Large intestine (tissue), 3 donors: ENCODE measurements around the gene OR51G2. TPM values are rescaled to one million over a fixed set of nuclear protein-coding genes. Genes with fewer than 3 reads are reported as not detected.

Experiments used
- DNase-seq, 2 donors: peaks; one replicate each; pipeline versions ENCODE4 v3.0.0 to v3.0.0-alpha.2; 2013
- H3K27ac ChIP-seq: one replicate; pipeline ENCODE4 v1.5.1; 2013; ENCODE audit warnings: low read length
- H3K27me3 ChIP-seq: 2 replicates; pipeline ENCODE4 v1.6.1; 2013; ENCODE audit warnings: low read length; ENCODE audit not compliant: control insufficient read depth, insufficient read depth
- H3K36me3 ChIP-seq: 2 replicates; pipeline ENCODE4 v1.6.1; 2013; ENCODE audit warnings: low read length; ENCODE audit not compliant: control insufficient read depth, insufficient read depth
- H3K4me1 ChIP-seq: one replicate; pipeline ENCODE4 v1.6.1; 2013; ENCODE audit warnings: low read length; ENCODE audit not compliant: control insufficient read depth, insufficient read depth
- H3K4me3 ChIP-seq: one replicate; pipeline ENCODE4 v1.5.1; 2013; ENCODE audit warnings: low read length
- H3K9me3 ChIP-seq: one replicate; pipeline ENCODE4 v1.6.1; 2013; ENCODE audit warnings: mild to moderate bottlenecking, low read depth, low read length, moderate library complexity; ENCODE audit not compliant: control insufficient read depth
- WGBS: methylation state at CpG from one replicate; pipeline ENCODE4 v1.1.5; 2013; ENCODE audit warnings: low lambda C conversion rate; ENCODE audit not compliant: insufficient coverage; 5-methylcytosine and 5-hydroxymethylcytosine counted together
- polyA plus RNA-seq: library from polyadenylated mRNA; unstranded; fragments of 120-200 nt; gene quantifications from one replicate; pipeline ENCODE4 v1.2.1, GENCODE V29; 2013

The OR51G2 gene
- polyA plus RNA-seq, 1 donor = not detected

DNA sequence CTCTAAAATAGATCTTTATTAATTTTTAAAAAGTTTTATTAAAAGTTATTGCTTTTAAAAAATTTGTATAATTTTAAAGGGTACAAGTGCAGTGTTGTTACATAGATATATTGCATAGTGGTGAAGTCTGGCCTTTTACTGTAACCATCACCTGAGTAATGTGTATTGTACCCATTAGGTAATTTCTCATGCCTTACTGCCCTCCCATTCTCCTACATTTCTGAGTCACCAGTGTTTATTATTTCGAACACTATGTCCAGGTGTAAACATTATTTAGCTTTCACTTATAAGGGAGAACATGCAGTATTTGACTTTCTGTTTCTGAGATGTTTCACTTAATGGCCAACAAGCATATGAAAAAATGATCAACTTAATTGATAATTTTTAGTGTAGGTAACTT lies 2.6 kb upstream of the OR51G2 start:
- no peaks in the 10 kb centered on the region for H3K27me3 ChIP-seq
- H3K9me3 ChIP-seq = no peaks in the 10 kb centered on the region
- H3K4me3 ChIP-seq = no peak overlapping the region
- DNase-seq = no peak
- no peak overlapping the region for H3K27ac ChIP-seq
- H3K4me1 ChIP-seq = no peaks in the 10 kb centered on the region
- WGBS = 88% methylated on average over 1 of the region's 1 CpG
- H3K36me3 ChIP-seq = no peaks in the 10 kb centered on the region

- no peak overlapping the region for H3K27ac ChIP-seq
- H3K9me3 ChIP-seq = no peaks in the 10 kb centered on the region
- no peak for DNase-seq
- H3K4me1 ChIP-seq = no peaks in the 10 kb centered on the region
- no peak overlapping the region for H3K4me3 ChIP-seq
- H3K36me3 ChIP-seq = no peaks in the 10 kb centered on the region
- H3K27me3 ChIP-seq = no peaks in the 10 kb centered on the region
Observed at GRCh38 chr11:4916581-4916980, 2.6 kb downstream of the OR51G2 start.

GRCh38 chr11:4903484-4903883 lies 15.7 kb downstream of the OR51G2 start, which contains the start of gene OR51A7:
TSS of gene OR51A7 (plus strand) at chr11:4903783. CDS start at chr11:4907370, 3,587 bp downstream.
- no peak within 1 kb of the TSS for H3K27ac ChIP-seq
- DNase-seq = no peak

GRCh38 chr11:4891996-4892640 lies 27.0 kb downstream of the OR51G2 start:
- no peak overlapping the region for H3K4me3 ChIP-seq
- WGBS = no CpG with 5 or more reads among the region's 1 CpG
- H3K9me3 ChIP-seq = no peaks in the 10 kb centered on the region
- no peak overlapping the region for H3K27ac ChIP-seq
- DNase-seq = peak in 1 of 2 donors; percentile 0
- no peaks in the 10 kb centered on the region for H3K4me1 ChIP-seq
- H3K27me3 ChIP-seq = no peaks in the 10 kb centered on the region
- H3K36me3 ChIP-seq = no peaks in the 10 kb centered on the region

More at GRCh38 chr11:4903484-4903883, 15.7 kb downstream of the OR51G2 start, which contains the start of gene OR51A7:
- Histone ChIP-seq H3K9me3 (no peaks in the 10 kb centered on the region), H3K27me3 (no peaks in the 10 kb centered on the region), H3K4me1 (no peaks in the 10 kb centered on the region), H3K4me3 (no peak within 1 kb of the TSS), H3K36me3 (no peaks in the 10 kb centered on the region)

GRCh38 chr11:4890279-4890678 lies 28.9 kb downstream of the OR51G2 start:
- Histone ChIP-seq H3K27me3 (no peaks in the 10 kb centered on the region), H3K9me3 (no peaks in the 10 kb centered on the region), H3K27ac (no peak overlapping the region), H3K4me3 (no peak overlapping the region), H3K36me3 (no peaks in the 10 kb centered on the region), H3K4me1 (no peaks in the 10 kb centered on the region)
- DNase-seq = no peak
- 100% methylated on average over 1 of the region's 2 CpGs for WGBS

GRCh38 chr11:4887591-4887990 lies 31.6 kb downstream of the OR51G2 start:
- Histone ChIP-seq H3K27me3 (no peaks in the 10 kb centered on the region), H3K27ac (no peak overlapping the region), H3K4me3 (no peak overlapping the region), H3K4me1 (no peaks in the 10 kb centered on the region), H3K36me3 (no peaks in the 10 kb centered on the region), H3K9me3 (no peaks in the 10 kb centered on the region)
- no peak for DNase-seq
- WGBS = 0% methylated on average over 1 of the region's 1 CpG

- Histone ChIP-seq H3K4me3 (no peak overlapping the region), H3K9me3 (no peaks in the 10 kb centered on the region), H3K4me1 (no peaks in the 10 kb centered on the region), H3K27ac (no peak overlapping the region), H3K36me3 (no peaks in the 10 kb centered on the region), H3K27me3 (no peaks in the 10 kb centered on the region)
- 33% methylated on average over 1 of the region's 3 CpGs for WGBS
- no peak for DNase-seq
Observed at GRCh38 chr11:4886186-4886585, 33.0 kb downstream of the OR51G2 start.

- no peak for DNase-seq
Observed at GRCh38 chr11:4884361-4884760, 34.8 kb downstream of the OR51G2 start.

DNA sequence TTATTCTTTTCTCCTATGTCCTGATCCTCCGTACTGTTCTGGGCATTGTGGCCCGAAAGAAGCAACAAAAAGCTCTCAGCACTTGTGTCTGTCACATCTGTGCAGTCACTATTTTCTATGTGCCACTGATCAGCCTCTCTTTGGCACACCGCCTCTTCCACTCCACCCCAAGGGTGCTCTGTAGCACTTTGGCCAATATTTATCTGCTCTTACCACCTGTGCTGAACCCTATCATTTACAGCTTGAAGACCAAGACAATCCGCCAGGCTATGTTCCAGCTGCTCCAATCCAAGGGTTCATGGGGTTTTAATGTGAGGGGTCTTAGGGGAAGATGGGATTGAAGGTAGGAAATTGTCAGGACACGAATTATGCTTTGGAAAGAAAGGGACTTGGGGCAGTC lies 36.6 kb downstream of the OR51G2 start:
- Histone ChIP-seq H3K4me3 (no peak overlapping the region), H3K27ac (no peak overlapping the region), H3K4me1 (no peaks in the 10 kb centered on the region), H3K36me3 (no peaks in the 10 kb centered on the region), H3K9me3 (no peaks in the 10 kb centered on the region), H3K27me3 (no peaks in the 10 kb centered on the region)
- 82% methylated on average over 3 of the region's 5 CpGs for WGBS
- no peak for DNase-seq

More at GRCh38 chr11:4884361-4884760, 34.8 kb downstream of the OR51G2 start:
- WGBS = 79% methylated on average over 2 of the region's 3 CpGs
- Histone ChIP-seq H3K4me3 (no peak overlapping the region), H3K9me3 (no peaks in the 10 kb centered on the region), H3K27me3 (no peaks in the 10 kb centered on the region), H3K4me1 (no peaks in the 10 kb centered on the region), H3K36me3 (no peaks in the 10 kb centered on the region), H3K27ac (no peak overlapping the region)

DNA sequence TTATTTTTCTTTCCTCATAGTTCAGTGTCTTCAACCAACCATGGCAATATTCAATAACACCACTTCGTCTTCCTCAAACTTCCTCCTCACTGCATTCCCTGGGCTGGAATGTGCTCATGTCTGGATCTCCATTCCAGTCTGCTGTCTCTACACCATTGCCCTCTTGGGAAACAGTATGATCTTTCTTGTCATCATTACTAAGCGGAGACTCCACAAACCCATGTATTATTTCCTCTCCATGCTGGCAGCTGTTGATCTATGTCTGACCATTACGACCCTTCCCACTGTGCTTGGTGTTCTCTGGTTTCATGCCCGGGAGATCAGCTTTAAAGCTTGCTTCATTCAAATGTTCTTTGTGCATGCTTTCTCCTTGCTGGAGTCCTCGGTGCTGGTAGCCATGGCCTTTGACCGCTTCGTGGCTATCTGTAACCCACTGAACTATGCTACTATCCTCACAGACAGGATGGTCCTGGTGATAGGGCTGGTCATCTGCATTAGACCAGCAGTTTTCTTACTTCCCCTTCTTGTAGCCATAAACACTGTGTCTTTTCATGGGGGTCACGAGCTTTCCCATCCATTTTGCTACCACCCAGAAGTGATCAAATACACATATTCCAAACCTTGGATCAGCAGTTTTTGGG lies 37.2 kb downstream of the OR51G2 start, which contains the start of gene OR51T1:
TSS of gene OR51T1 (plus strand) at position 41 of the 641 bp plus-strand sequence. CDS start at position 41, 0 bp downstream.
- Histone ChIP-seq H3K36me3 (no peaks in the 10 kb centered on the region), H3K27ac (no peak within 1 kb of the TSS), H3K4me1 (no peaks in the 10 kb centered on the region), H3K9me3 (no peaks in the 10 kb centered on the region), H3K4me3 (no peak within 1 kb of the TSS), H3K27me3 (no peaks in the 10 kb centered on the region)
- no CpG with 5 or more reads among the region's 8 CpGs for whole genome bisulfite sequencing
- no peak for DNase-seq

GRCh38 chr11:4881188-4881587 lies 38.0 kb downstream of the OR51G2 start:
- DNase-seq = no peak
- WGBS = 100% methylated on average over 2 of the region's 4 CpGs
- Histone ChIP-seq H3K4me3 (no peak overlapping the region), H3K27me3 (no peaks in the 10 kb centered on the region), H3K27ac (no peak overlapping the region), H3K9me3 (no peaks in the 10 kb centered on the region), H3K4me1 (no peaks in the 10 kb centered on the region), H3K36me3 (no peaks in the 10 kb centered on the region)
